ENCODE measurements around the gene TBC1D9B. TPM values are rescaled to one million over a fixed set of nuclear protein-coding genes. Genes with fewer than 3 reads are reported as not detected.

The TBC1D9B gene
- total RNA-seq, 1 donor from 2014 or later = 114 TPM

DNA sequence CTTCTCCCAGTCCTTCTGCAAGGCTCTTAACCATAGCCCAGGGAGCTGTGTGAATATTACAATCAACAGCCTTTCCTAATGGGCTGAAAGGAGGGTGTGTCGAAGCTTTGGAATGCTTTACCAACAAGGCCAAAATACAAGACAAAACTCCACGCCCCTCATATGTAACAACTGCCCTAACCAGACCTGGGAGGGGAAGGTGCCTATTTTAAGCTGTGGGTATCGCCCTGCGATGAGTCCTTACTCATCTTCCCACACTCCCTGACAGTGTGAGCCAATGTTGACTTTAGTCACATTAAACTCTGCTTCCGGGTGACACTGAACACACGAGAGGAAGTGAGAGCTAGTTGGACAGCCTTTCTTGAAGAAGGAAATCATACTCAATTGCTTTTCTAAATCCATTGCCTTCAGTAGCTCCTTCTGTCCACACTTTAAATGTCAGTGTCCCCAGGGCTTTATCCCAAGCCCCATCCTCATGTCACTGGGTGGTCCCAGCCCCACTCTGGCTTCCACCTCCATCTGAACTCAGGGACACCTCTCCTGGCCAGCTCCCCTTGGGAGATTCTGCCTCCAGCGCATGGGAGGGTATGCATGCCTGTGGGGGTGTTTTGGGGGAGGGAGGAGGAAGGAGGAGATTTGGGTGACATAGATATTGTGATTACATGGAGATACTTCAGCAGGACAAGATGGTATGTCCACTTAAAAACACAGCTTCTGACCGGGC is 6.5 kb upstream of the TBC1D9B start:
- no peaks in the 10 kb centered on the region for H3K36me3 Mint-ChIP-seq
- H3K27ac Mint-ChIP-seq = peak overlapping the region; percentile 97
- H3K9me3 Mint-ChIP-seq = no peaks in the 10 kb centered on the region
- H3K4me1 Mint-ChIP-seq (ENCODE audit: unreplicated experiment) = no peaks in the 10 kb centered on the region
- H3K27me3 Mint-ChIP-seq = no peaks in the 10 kb centered on the region
- TF ChIP-seq, protein P1, sequence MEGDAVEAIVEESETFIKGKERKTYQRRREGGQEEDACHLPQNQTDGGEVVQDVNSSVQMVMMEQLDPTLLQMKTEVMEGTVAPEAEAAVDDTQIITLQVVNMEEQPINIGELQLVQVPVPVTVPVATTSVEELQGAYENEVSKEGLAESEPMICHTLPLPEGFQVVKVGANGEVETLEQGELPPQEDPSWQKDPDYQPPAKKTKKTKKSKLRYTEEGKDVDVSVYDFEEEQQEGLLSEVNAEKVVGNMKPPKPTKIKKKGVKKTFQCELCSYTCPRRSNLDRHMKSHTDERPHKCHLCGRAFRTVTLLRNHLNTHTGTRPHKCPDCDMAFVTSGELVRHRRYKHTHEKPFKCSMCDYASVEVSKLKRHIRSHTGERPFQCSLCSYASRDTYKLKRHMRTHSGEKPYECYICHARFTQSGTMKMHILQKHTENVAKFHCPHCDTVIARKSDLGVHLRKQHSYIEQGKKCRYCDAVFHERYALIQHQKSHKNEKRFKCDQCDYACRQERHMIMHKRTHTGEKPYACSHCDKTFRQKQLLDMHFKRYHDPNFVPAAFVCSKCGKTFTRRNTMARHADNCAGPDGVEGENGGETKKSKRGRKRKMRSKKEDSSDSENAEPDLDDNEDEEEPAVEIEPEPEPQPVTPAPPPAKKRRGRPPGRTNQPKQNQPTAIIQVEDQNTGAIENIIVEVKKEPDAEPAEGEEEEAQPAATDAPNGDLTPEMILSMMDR (conservative IDR thresholded peaks at IDR 0.05) = no peak
- H3K4me3 Mint-ChIP-seq = peak overlapping the region; percentile 53
- no peak for DNase-seq (ENCODE audit: extremely low spot score, unreplicated experiment)

DNA sequence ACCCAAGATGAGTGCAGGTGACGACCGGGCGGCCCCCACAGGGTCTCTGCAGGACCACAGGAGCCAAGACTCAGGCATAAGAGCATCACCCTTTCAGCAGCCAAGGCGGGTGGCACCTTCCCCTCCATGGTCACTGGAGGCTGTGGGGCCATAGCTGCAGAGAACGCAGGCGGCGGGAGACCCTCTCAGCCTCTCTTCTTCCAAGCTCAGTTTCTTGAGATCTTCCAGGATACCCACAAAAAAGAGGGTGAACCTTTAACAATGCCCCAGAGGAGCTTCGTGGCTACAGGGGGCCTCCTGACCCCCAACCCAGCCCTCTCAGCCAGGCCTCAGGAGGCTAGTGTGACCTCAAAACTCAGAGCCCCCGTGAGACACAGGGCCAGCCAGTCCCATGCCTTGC is 5.8 kb upstream of the TBC1D9B start:
- Mint-ChIP-seq H3K27me3 (no peaks in the 10 kb centered on the region), H3K4me3 (no peak overlapping the region), H3K36me3 (no peaks in the 10 kb centered on the region), H3K9me3 (no peaks in the 10 kb centered on the region), H3K27ac (peak overlapping the region; percentile 97), H3K4me1 (ENCODE audit: unreplicated experiment) (no peaks in the 10 kb centered on the region)
- no peak for DNase-seq (ENCODE audit: extremely low spot score, unreplicated experiment)
- TF ChIP-seq, protein P1 (conservative IDR thresholded peaks at IDR 0.05) = no peak

DNA sequence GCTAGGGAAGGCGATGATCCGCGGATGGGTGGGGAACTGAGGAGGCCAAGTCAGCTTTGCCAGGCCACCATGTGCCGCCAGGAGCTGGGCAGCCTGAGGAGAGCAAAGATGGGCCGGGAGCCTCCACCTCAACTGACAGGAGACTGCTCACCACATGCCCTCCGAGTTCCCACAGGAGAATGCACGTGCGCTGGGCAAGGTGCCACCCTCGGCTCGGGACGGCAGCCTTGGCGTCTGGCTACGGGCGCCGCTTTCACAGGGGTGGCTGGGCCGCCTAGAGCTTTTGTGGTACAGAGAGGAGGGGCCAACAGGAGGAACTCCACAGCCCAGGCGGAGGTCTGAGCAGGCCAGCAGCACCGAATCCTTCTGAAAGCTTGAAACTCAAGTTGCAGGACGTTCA is 5.3 kb upstream of the TBC1D9B start:
- no peaks in the 10 kb centered on the region for H3K27me3 Mint-ChIP-seq
- no peaks in the 10 kb centered on the region for H3K4me1 Mint-ChIP-seq (ENCODE audit: unreplicated experiment)
- no peak overlapping the region for H3K4me3 Mint-ChIP-seq

DNA sequence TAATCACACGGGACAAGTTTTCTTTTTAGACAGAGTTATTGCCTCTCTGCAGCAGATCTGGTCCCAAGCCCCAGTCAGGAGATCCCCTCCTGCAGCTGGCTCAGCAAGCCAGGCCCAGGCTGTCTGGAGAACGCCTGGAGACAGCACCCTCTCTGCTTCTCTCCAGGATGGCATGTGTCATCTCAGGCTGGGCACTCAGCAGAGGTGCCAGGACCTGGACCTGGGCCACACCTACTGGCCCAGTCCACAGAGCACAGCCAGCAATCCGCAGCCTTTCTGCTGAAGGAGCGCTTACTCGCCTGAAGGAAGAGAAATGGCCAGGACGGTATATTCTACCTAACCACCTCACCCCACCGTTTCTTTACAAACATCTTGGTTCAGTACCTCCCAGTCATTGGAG is 4.7 kb upstream of the TBC1D9B start:
- Mint-ChIP-seq H3K4me3 (no peak overlapping the region), H3K4me1 (ENCODE audit: unreplicated experiment) (no peaks in the 10 kb centered on the region), H3K9me3 (no peaks in the 10 kb centered on the region), H3K36me3 (no peaks in the 10 kb centered on the region), H3K27ac (peak overlapping the region; percentile 55), H3K27me3 (no peaks in the 10 kb centered on the region)
- DNase-seq (ENCODE audit: extremely low spot score, unreplicated experiment) = no peak
- TF ChIP-seq, protein P1 (conservative IDR thresholded peaks at IDR 0.05) = no peak

More for the DNA sequence above, 5.3 kb upstream of the TBC1D9B start:
- TF ChIP-seq, protein P1 (conservative IDR thresholded peaks at IDR 0.05) = no peak
- Mint-ChIP-seq H3K9me3 (no peaks in the 10 kb centered on the region), H3K36me3 (no peaks in the 10 kb centered on the region), H3K27ac (peak overlapping the region; percentile 55)
- no peak for DNase-seq (ENCODE audit: extremely low spot score, unreplicated experiment)

DNA sequence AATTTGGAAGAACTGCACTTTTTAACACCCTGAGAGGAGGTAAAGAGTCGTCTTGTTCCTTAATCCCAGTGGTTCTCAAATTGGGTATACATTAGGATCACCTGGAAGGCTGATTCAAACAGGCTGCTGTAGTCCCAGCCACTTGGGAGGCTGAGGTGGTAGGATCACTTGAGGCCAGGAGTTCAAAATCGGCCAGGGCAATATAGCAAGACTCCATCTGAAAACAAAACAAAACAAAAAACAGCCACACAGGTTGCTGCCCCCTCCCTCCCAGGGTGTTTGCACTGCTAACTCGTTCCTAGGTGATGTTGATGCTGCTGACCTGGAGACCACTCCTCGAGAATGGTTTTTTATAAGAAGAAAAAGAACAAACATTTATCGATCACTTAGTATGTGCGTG is 1.5 kb upstream of the TBC1D9B start:
- H3K27ac Mint-ChIP-seq = peak overlapping the region; percentile 10
- peak overlapping the region; percentile 42 for H3K4me3 Mint-ChIP-seq
- TF ChIP-seq, protein P1 (conservative IDR thresholded peaks at IDR 0.05) = no peak
- no peaks in the 10 kb centered on the region for H3K9me3 Mint-ChIP-seq
- peaks cover 4% of the 10 kb centered on the region for H3K4me1 Mint-ChIP-seq (ENCODE audit: unreplicated experiment)
- H3K36me3 Mint-ChIP-seq = peaks cover 10% of the 10 kb centered on the region
- DNase-seq (ENCODE audit: extremely low spot score, unreplicated experiment) = no peak
- H3K27me3 Mint-ChIP-seq = no peaks in the 10 kb centered on the region

Measured in type B pancreatic cell (in vitro differentiated cells).